AG04449 (cell line): ENCODE data around the gene KIF25.

Experiments
- CTCF ChIA-PET: fragments of 350-600 bp; formaldehyde crosslinking; extraction: SDS; loops from one replicate; lab custom pipeline; 2021; ENCODE audit warnings: antibody characterized with exemption; lab: Yijun Ruan, JAX
- POLR2A ChIA-PET: fragments of 400-600, 350-600 bp; formaldehyde crosslinking; extraction: SDS; loops from one replicate; lab custom pipeline; 2020; ENCODE audit warnings: antibody characterized with exemption, inconsistent platforms; lab: Yijun Ruan, JAX
- DNase-seq: peaks from one replicate; pipeline ENCODE4 v3.0.0-alpha.2; 2010; ENCODE audit warnings: low read depth, low spot score
- H3K4me3 ChIP-seq: 2 replicates; pipeline ENCODE4 v1.5.1; 2011; ENCODE audit warnings: low read depth, mild to moderate bottlenecking, control low read depth, low read length
- TF ChIP-seq, protein P1 (sequence below): IDR thresholded peaks from one replicate; pipeline ENCODE4 v1.5.1; 2011; ENCODE audit warnings: mild to moderate bottlenecking, moderate library complexity, low read length, control low read depth, inconsistent platforms; ENCODE audit not compliant: insufficient read depth; ENCODE audit errors: missing control alignments

The KIF25 gene

DNA sequence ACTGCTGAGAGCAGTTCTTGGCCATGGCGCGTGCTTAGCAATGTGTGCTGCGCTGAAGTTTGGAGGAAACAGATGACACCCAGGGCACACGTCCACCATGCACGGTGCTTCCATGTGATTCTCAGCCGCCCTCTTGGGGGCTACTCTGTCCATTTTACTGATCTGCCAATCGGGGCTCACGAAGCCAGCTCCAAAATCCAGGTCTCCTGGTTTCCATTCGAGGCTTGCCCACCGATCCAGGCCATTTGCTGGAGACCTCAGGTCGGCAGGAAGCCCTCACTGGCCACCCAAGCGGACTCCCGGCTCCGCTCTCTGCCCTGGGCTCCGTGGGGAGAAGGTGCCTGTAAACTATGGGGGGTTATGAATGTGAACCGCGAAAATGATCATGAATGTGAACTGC, 93.2 kb downstream of the KIF25 start:
- TF ChIP-seq, protein P1, sequence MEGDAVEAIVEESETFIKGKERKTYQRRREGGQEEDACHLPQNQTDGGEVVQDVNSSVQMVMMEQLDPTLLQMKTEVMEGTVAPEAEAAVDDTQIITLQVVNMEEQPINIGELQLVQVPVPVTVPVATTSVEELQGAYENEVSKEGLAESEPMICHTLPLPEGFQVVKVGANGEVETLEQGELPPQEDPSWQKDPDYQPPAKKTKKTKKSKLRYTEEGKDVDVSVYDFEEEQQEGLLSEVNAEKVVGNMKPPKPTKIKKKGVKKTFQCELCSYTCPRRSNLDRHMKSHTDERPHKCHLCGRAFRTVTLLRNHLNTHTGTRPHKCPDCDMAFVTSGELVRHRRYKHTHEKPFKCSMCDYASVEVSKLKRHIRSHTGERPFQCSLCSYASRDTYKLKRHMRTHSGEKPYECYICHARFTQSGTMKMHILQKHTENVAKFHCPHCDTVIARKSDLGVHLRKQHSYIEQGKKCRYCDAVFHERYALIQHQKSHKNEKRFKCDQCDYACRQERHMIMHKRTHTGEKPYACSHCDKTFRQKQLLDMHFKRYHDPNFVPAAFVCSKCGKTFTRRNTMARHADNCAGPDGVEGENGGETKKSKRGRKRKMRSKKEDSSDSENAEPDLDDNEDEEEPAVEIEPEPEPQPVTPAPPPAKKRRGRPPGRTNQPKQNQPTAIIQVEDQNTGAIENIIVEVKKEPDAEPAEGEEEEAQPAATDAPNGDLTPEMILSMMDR: no peak
- ChIA-PET CTCF (no interaction called here), POLR2A (no interaction called here)
- H3K4me3 ChIP-seq: no peak overlapping the region
- no peak for DNase-seq

DNA sequence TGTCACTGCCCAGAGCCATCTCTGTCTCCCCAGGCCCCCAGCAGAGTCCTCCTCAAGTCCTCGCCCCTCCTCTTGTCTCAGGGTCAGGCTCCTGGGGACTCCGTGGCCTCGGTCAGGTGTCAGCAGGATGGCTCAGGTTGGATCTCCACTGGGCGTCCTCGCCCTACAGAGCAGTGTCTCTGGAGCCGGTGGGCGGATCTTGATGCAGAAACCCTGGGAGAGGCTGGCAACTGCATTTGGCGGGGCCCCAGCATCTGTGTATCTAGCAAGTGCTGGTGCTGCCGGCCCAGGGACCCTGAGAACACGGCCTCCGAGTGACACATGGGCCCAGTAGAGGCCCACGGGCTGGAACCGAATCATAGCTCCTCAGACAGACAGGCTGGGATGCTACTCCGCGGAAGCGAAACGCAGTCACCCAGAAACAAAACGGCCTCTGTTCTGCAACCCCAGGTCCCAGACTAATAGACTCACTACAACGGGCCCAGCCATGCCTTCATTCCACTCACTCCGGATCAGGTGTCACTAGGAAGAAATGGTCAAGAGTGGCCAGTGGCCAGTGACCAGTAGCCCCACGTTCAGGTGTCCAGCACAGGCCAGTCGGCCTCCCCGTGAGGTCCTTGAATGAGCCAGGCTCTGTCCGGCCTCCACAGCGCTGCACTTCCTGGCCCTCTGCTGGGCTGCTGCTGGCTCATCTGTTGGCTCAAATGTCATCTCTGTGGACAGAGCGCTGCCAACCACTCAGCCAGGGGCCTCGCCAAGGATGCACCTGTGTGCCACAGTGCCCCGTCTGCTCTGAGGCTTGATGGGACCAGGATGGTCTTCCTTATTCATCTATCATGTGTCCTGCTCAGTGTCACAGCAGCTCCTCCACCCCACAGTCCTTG, 94.2 kb downstream of the KIF25 start:
- H3K4me3 ChIP-seq: no peak overlapping the region
- DNase-seq: no peak
- ChIA-PET POLR2A (no interaction called here), CTCF (no interaction called here)
- TF ChIP-seq, protein P1: no peak

DNA sequence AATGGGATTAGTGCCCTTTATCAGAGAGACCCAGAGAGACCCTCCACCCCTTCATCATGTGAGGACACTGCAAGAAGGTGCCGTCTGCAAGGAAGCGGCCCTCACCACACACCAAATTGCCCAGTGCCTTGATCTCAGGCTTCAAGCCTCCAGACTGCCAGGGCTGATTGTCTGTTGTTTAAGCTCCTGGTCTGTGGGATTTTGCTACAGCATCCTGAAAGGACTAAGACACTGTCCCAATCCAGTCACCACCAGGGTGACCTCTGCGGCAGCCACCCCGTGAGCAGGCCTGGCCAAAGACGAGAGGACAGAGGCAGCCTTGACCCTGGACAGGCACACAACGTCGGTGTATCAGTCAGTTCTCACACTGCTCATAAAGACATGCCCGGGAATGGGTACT, 95.1 kb downstream of the KIF25 start:
- POLR2A ChIA-PET: no interaction called here
- TF ChIP-seq, protein P1: no peak

DNA sequence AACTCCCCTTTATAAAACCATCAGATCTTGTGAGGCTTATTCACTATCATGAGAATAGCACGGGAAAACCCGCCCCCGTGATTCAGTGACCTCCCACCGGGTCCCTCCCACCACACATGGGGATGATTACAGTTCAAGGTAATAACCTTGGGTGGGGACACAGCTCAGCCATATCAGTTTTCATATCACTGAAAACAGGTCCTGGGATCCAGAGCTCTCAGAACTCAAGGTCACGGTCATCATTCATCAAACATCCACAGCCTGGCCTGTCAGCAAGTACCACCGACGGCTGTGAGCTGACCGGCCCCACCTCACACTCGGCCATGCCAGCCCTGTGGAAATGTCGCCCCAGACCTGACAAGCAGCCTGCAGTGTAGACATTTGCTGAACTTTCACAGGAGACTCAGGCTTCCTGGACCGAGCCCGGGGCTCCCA, 95.6 kb downstream of the KIF25 start:
- POLR2A ChIA-PET: no interaction called here
- DNase-seq: no peak
- CTCF ChIA-PET: no interaction called here
- TF ChIP-seq, protein P1: no peak
- H3K4me3 ChIP-seq: no peak overlapping the region

More for the DNA sequence above, 95.1 kb downstream of the KIF25 start:
- CTCF ChIA-PET: no interaction called here
- DNase-seq: no peak
- no peak overlapping the region for H3K4me3 ChIP-seq

DNA sequence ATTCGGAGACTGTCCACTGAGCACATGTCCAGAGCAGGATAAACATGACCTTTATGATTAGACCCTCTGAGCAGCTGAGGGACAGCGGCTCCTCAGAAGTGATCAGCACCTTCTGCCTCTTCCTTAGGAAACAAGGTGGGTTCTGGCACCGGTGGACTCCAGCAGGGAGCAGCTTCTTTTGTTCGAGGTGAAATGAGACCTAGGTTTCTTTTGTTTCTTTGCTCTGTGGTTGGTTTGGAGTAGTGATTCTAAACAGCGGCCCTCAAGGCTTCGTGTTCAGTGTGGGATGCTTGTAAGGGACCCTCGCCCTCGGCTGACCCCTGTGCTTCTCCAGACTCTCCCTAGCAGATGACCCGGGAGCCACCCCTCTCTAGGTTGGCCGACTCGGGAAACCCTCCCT, 96.2 kb downstream of the KIF25 start:
- POLR2A ChIA-PET: no interaction called here
- CTCF ChIA-PET: no interaction called here
- DNase-seq: no peak
- H3K4me3 ChIP-seq: no peak overlapping the region
- TF ChIP-seq, protein P1: no peak
